HCT116 (cell line): ENCODE data around the gene KIAA0930. TPM values are rescaled to one million over a fixed set of nuclear protein-coding genes. Genes with fewer than 3 reads are reported as not detected.

Source experiments
- ATAC-seq: fragments of 200-7000 bp; cut with Tn5 transposase; 2 replicates; pipeline ENCODE4 v1.9.1; 2020; ENCODE audit warnings: mild to moderate bottlenecking, moderate library complexity
- BruUV-seq: library from RNA; stranded (reverse); fragments of 400-500 nt; replicated peaks from 2 replicates; lab custom pipeline; 2021; lab: Mats Ljungman, UMichigan
- CTCF ChIA-PET: fragments of 300-600 bp; sonication (Branson Sonifier 250); formaldehyde crosslinking; loops from one replicate; lab custom pipeline; 2021; ENCODE audit warnings: antibody characterized with exemption; lab: Charles Lee
- POLR2A ChIA-PET: fragments of 300-600, 350-600 bp; sonication (Branson Sonifier 250); formaldehyde crosslinking; loops from one replicate; lab custom pipeline; 2021; ENCODE audit warnings: antibody characterized with exemption; lab: Charles Lee
- RAD21 ChIA-PET, 2 experiments: fragments of 300-600 bp; sonication (Branson Sonifier 250); formaldehyde crosslinking; loops; one replicate each; lab custom pipeline; 2023; ENCODE audit warnings: low total read pairs in 2 of 2; ENCODE audit not compliant: uncharacterized antibody in 2 of 2, unreplicated experiment in 2 of 2, low non-redundant PET in 1 of 2; lab: Charles Lee
- DNase-seq: peaks from one replicate; pipeline ENCODE4 v3.0.0-alpha.2; 2010; ENCODE audit warnings: low read depth, low spot score
- H2AFZ ChIP-seq: fragments of 200-600 bp; shearing (Covaris generic), sonication (generic); 2 replicates; pipeline ENCODE4 v1.6.1; 2017; ENCODE audit warnings: low read depth, mixed run types, mixed read lengths, antibody characterized with exemption, low read length; ENCODE audit not compliant: poor library complexity, severe bottlenecking
- H3K27ac ChIP-seq: 2 replicates; pipeline ENCODE4 v1.5.1; 2012; ENCODE audit warnings: low read depth, low read length
- H3K27me3 ChIP-seq: fragments of 200-600 bp; sonication (generic); 2 replicates; pipeline ENCODE4 v1.6.1; 2016; ENCODE audit warnings: mixed run types, low read length, mixed read lengths; ENCODE audit not compliant: insufficient read depth
- H3K36me3 ChIP-seq, 2 experiments: fragments of 200-500 bp in 1 of 2; fragments of 200-600 bp in 1 of 2; sonication (Bioruptor generic) in 1 of 2; sonication (generic) in 1 of 2; 2 replicates each; pipeline versions ENCODE4 v1.5.1 to v1.6.1; 2014 to 2016; ENCODE audit warnings: low read length in 2 of 2, inconsistent platforms in 1 of 2, mixed read lengths in 1 of 2, mixed run types in 1 of 2; ENCODE audit not compliant: insufficient read depth in 2 of 2, control insufficient read depth in 1 of 2
- H3K4me1 ChIP-seq, 2 experiments: fragments of 200-600 bp in 1 of 2; sonication (generic) in 1 of 2; 2 replicates each; pipeline versions ENCODE4 v1.5.1 to v1.6.1; 2012 to 2017; ENCODE audit warnings: low read length in 2 of 2, inconsistent platforms in 1 of 2, mild to moderate bottlenecking in 1 of 2, mixed read lengths in 1 of 2, mixed run types in 1 of 2, moderate library complexity in 1 of 2; ENCODE audit not compliant: insufficient read depth in 2 of 2, control insufficient read depth in 1 of 2
- H3K4me2 ChIP-seq: fragments of 200-600 bp; sonication (generic); 2 replicates; pipeline ENCODE4 v1.6.1; 2017; ENCODE audit warnings: mixed run types, low read length, mixed read lengths
- H3K4me3 ChIP-seq, 2 experiments: fragments of 200-600 bp in 1 of 2; sonication (generic) in 1 of 2; replicated peaks in 1 of 2; 2 replicates each; pipeline ENCODE4 v1.5.1; 2011 to 2016; ENCODE audit warnings: low read length in 2 of 2, control low read depth in 1 of 2, low read depth in 1 of 2, mild to moderate bottlenecking in 1 of 2, mixed read lengths in 1 of 2, mixed run types in 1 of 2
- H3K79me2 ChIP-seq: fragments of 200-600 bp; sonication (generic); 2 replicates; pipeline ENCODE4 v1.6.1; 2017; ENCODE audit warnings: mild to moderate bottlenecking, mixed run types, low read length, moderate library complexity, mixed read lengths; ENCODE audit not compliant: insufficient read depth
- H3K9ac ChIP-seq: fragments of 200-600 bp; sonication (generic); 2 replicates; pipeline ENCODE4 v1.6.1; 2016; ENCODE audit warnings: low read length, mixed read lengths
- H3K9me2 ChIP-seq: fragments of 200-600 bp; sonication (generic), shearing (Covaris generic); 2 replicates; pipeline ENCODE4 v1.6.1; 2017; ENCODE audit warnings: mixed run types, mild to moderate bottlenecking, moderate library complexity; ENCODE audit not compliant: insufficient read depth
- H3K9me3 ChIP-seq, 2 experiments: fragments of 200-500 bp in 1 of 2; fragments of 200-600 bp in 1 of 2; sonication (Bioruptor generic) in 1 of 2; sonication (generic) in 1 of 2; 2 replicates each; pipeline ENCODE4 v1.6.1; 2014 to 2017; ENCODE audit warnings: low read length in 2 of 2, mixed read lengths in 2 of 2, inconsistent platforms in 1 of 2, low read depth in 1 of 2, mild to moderate bottlenecking in 1 of 2, mixed run types in 1 of 2, moderate library complexity in 1 of 2; ENCODE audit not compliant: control insufficient read depth in 1 of 2, insufficient read depth in 1 of 2
- H4K20me1 ChIP-seq: fragments of 200-600 bp; sonication (generic), shearing (Covaris generic); 2 replicates; pipeline ENCODE4 v1.6.1; 2017; ENCODE audit warnings: mixed run types, mild to moderate bottlenecking, moderate library complexity; ENCODE audit not compliant: insufficient read depth
- ATF3 ChIP-seq: IDR thresholded peaks from 2 replicates; pipeline ENCODE4 v1.6.1; 2012
- CBX3 ChIP-seq: IDR thresholded peaks from 2 replicates; pipeline ENCODE4 v1.6.1; 2012; ENCODE audit warnings: low read depth
- CTCF ChIP-seq, 3 experiments: fragments of 200-600 bp in 1 of 3; sonication (generic) in 1 of 3; IDR thresholded peaks in 2 of 3; conservative IDR thresholded peaks in 1 of 3; 2 replicates each; pipeline ENCODE4 v1.5.1; 2012 to 2017; ENCODE audit warnings: low read depth in 2 of 3, low read length in 2 of 3, antibody characterized with exemption in 1 of 3, borderline replicate concordance in 1 of 3, control low read depth in 1 of 3, mild to moderate bottlenecking in 1 of 3, mixed read lengths in 1 of 3, mixed run types in 1 of 3, moderate library complexity in 1 of 3; ENCODE audit not compliant: insufficient read depth in 1 of 3
- EGR1 ChIP-seq: IDR thresholded peaks from 2 replicates; pipeline ENCODE4 v1.6.1; 2012; ENCODE audit warnings: low read depth
- ELF1 ChIP-seq: IDR thresholded peaks from 2 replicates; pipeline ENCODE4 v1.6.1; 2012; ENCODE audit warnings: low read depth, borderline replicate concordance
- EZH2 ChIP-seq: fragments of 200-600 bp; sonication (generic); IDR thresholded peaks from 2 replicates; pipeline ENCODE4 v1.6.1; 2017; ENCODE audit warnings: antibody characterized with exemption, mixed run types
- EZH2phosphoT487 ChIP-seq: fragments of 200-600 bp; IDR thresholded peaks from 2 replicates; pipeline ENCODE4 v1.6.1; 2018; ENCODE audit warnings: antibody characterized with exemption, borderline replicate concordance
- JUND ChIP-seq: IDR thresholded peaks from 2 replicates; pipeline ENCODE4 v1.6.1; 2012
- MAX ChIP-seq: IDR thresholded peaks from 2 replicates; pipeline ENCODE4 v1.6.1; 2012
- POLR2A ChIP-seq: IDR thresholded peaks from 2 replicates; pipeline ENCODE4 v1.7.0; 2011; ENCODE audit warnings: borderline replicate concordance; ENCODE audit not compliant: insufficient read depth, insufficient read length; ENCODE audit errors: extremely low read depth
- POLR2AphosphoS5 ChIP-seq: IDR thresholded peaks from 2 replicates; pipeline ENCODE4 v1.6.1; 2011; ENCODE audit warnings: mild to moderate bottlenecking, low read depth, low read length, moderate library complexity
- RAD21 ChIP-seq: IDR thresholded peaks from 2 replicates; pipeline ENCODE4 v1.6.1; 2012; ENCODE audit warnings: low read depth, mild to moderate bottlenecking
- REST ChIP-seq: IDR thresholded peaks from 2 replicates; pipeline ENCODE4 v1.6.1; 2012; ENCODE audit warnings: low read depth
- SIN3A ChIP-seq: IDR thresholded peaks from 2 replicates; pipeline ENCODE4 v1.6.1; 2012; ENCODE audit warnings: low read depth
- SP1 ChIP-seq: IDR thresholded peaks from 2 replicates; pipeline ENCODE4 v1.6.1; 2012; ENCODE audit warnings: low read depth
- SRF ChIP-seq: IDR thresholded peaks from 2 replicates; pipeline ENCODE4 v1.6.1; 2012; ENCODE audit warnings: low read depth
- TCF7L2 ChIP-seq: IDR thresholded peaks from 2 replicates; pipeline ENCODE4 v1.7.0; 2011; ENCODE audit warnings: borderline replicate concordance, inconsistent platforms; ENCODE audit not compliant: insufficient read depth, insufficient read length; ENCODE audit errors: extremely low read depth
- ZFX ChIP-seq: fragments of 450-650 bp; IDR thresholded peaks from 2 replicates; pipeline ENCODE4 v1.6.1; 2017
- ZNF274 ChIP-seq: fragments of 200-500 bp; sonication (Bioruptor generic); IDR thresholded peaks from 2 replicates; pipeline ENCODE4 v1.6.1; 2014; ENCODE audit warnings: mild to moderate bottlenecking, low read depth, low read length, inconsistent platforms
- intact Hi-C: fragments of 100-400 bp; cut with micrococcal nuclease; formaldehyde crosslinking; loops from 2 replicates; pipeline ENCODE4 v1.10.0; 2022
- total RNA-seq: library from RNA; stranded (reverse); gene quantifications from one replicate; pipeline ENCODE4 v1.2.1, GENCODE V29; 2021; ENCODE audit not compliant: unreplicated experiment

The KIAA0930 gene
- total RNA-seq, 1 experiment from 2014 or later = 60.9 TPM

- TF ChIP-seq EZH2phosphoT487 = no peak
- no peak for TF ChIP-seq ZFX
- TF ChIP-seq POLR2A = no peak
- TF ChIP-seq JUND = no peak
- TF ChIP-seq ZNF274 = no peak
- no peak for TF ChIP-seq RAD21
- TF ChIP-seq SIN3A = no peak
- no peak for TF ChIP-seq REST
- no peak for TF ChIP-seq EGR1
- no peak for TF ChIP-seq ATF3
- TF ChIP-seq SRF = no peak
- TF ChIP-seq EZH2 = no peak
- TF ChIP-seq MAX = no peak
- TF ChIP-seq POLR2AphosphoS5 = no peak
- TF ChIP-seq CBX3 = no peak
- no peak for TF ChIP-seq CTCF (IDR thresholded peaks at IDR 0.05 in 2 of 3, conservative IDR thresholded peaks at IDR 0.05 in 1 of 3; ENCODE audit: borderline replicate concordance in 1 of 3, insufficient read depth in 1 of 3, low read depth in 2 of 3, low read length in 2 of 3)
- TF ChIP-seq TCF7L2 = no peak
- TF ChIP-seq ELF1 = no peak
- TF ChIP-seq SP1 = no peak
- H4K20me1 ChIP-seq = no peaks in the 10 kb centered on the region
- DNase-seq (no peak), ATAC-seq (no peak)
- no peak overlapping the region for H3K4me3 ChIP-seq
- ChIA-PET CTCF (no interaction called here), RAD21 (no interaction called here), POLR2A (no interaction called here)
- H3K9me3 ChIP-seq = no peaks in the 10 kb centered on the region
- BruUV-seq = no TSS peak
- H3K27me3 ChIP-seq = no peaks in the 10 kb centered on the region
- H3K27ac ChIP-seq = no peak overlapping the region
- H3K9me2 ChIP-seq = no peaks in the 10 kb centered on the region
- no peaks in the 10 kb centered on the region for H3K79me2 ChIP-seq
- no peaks in the 10 kb centered on the region for H3K36me3 ChIP-seq
- intact Hi-C loops = no loop called here
- no peak overlapping the region for H3K9ac ChIP-seq
- H3K4me1 ChIP-seq = no peaks in the 10 kb centered on the region
- no peak overlapping the region for H2AFZ ChIP-seq
- no peak overlapping the region for H3K4me2 ChIP-seq
These were observed 95.8 kb downstream of the KIAA0930 start for GRCh38 chr22:45144916-45145315.
